Suprapubic skin (tissue), 4 donors: ENCODE results near the gene RGS7.

Experiments used
- CTCF ChIP-seq, 2 donors: fragments of 200-600 bp in 1 of 2; fragments of 450-650 bp in 1 of 2; sonication (generic) in 1 of 2; IDR thresholded peaks; one replicate each; pipeline ENCODE4 v1.5.1; 2016 to 2019; ENCODE audit warnings: antibody characterized with exemption in 2 of 2, mild to moderate bottlenecking in 1 of 2, moderate library complexity in 1 of 2
- EP300 ChIP-seq: sonication (generic); formaldehyde crosslinking; IDR thresholded peaks from one replicate; pipeline ENCODE4 v1.6.1; 2017; ENCODE audit warnings: antibody characterized with exemption
- POLR2A ChIP-seq, 2 donors: fragments of 450-650 bp; IDR thresholded peaks; one replicate each; pipeline ENCODE4 v1.6.1; 2017; ENCODE audit warnings: antibody characterized with exemption in 2 of 2, mild to moderate bottlenecking in 2 of 2, moderate library complexity in 2 of 2
- POLR2AphosphoS5 ChIP-seq, 3 donors: sonication (generic); formaldehyde crosslinking; IDR thresholded peaks; one replicate each; pipeline ENCODE4 v1.6.1; 2017; ENCODE audit warnings: antibody characterized with exemption in 3 of 3

DNA sequence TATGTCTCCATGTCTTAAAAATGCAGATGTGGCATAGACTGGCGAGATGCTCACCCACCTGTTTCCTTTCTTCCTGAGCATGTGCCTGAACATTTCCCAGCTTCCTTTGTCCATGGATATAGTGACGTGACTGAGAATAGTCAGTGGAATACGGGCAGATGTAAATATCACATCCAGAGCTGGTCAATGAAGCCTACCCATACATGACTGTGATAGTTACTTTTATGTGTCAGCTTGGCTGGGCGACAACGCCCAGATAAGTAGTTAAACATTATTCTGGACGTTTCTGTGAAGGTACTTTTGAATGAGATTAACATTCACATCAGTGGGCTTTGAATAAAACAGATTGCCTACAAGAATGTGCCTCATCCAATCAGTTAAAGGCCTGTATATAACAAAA is 135.7 kb downstream of the RGS7 start:
- TF ChIP-seq EP300: no peak
- no peak for TF ChIP-seq CTCF (IDR thresholded peaks at IDR 0.05)
- TF ChIP-seq POLR2A (IDR thresholded peaks at IDR 0.05): no peak
- no peak for TF ChIP-seq POLR2AphosphoS5 (IDR thresholded peaks at IDR 0.05)
